CMK (cell line): Measurements from ENCODE around the gene NCAM1.

Experiments used
- DNase-seq: peaks from one replicate; pipeline ENCODE4 v3.0.0-alpha.2; 2010; ENCODE audit warnings: low read depth

NCAM1 gene

DNA sequence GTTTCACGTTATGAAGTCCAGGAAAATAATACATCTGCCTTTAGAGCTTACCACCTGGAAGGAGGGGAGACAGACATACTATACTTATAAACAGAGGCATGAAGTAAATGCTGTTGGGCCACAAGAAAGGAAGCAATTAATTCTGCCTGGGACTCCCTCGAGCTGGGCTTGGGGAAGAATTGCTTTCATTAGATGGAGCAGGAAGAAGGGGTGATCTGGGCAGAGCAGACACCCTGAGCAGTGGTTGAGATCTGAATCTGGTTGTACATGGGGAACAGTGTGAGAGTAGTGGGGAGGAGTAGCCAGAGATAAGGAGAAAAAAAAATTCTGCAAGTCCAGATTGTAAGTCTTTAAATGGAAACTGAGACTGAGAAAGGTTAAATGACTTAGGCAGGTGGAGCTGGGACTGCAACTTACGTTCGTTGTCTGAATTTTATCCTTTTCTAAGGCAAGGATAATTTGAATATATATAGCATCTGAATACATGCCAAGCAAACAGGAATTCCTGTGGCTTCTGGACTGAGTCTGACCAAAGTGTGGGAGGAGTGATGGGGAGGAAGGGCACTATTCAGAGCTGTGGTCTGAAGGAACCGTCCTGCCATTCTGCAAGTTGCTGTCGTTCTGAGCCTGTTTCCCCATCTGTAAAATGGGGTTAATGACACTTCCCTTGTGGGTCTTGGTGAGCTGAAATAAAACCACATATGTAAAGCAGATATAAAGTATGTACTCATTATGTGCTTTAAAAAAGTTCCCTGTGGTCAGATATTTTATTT is 7.9 kb downstream of the NCAM1 start:
- no peak for DNase-seq

DNA sequence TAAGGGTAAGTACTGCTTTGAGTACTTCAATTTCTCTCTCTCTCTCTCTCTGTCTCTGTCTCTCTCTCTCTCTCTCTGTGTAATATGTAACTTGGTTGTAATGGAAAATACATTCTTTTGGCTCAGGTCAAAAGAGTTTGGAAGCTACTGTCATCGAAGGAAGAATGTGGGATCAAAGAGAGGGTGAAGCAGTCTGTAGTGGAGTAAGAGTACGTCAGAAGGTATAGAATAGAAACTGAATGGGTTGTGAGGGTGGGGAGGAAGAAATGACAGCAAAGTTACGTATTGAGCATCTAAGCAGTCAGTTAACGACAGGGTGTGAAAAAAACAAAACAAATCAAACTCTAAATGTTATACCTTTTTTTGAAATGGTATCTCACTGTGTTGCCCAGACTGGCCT is 10.0 kb downstream of the NCAM1 start:
- DNase-seq: no peak

DNA sequence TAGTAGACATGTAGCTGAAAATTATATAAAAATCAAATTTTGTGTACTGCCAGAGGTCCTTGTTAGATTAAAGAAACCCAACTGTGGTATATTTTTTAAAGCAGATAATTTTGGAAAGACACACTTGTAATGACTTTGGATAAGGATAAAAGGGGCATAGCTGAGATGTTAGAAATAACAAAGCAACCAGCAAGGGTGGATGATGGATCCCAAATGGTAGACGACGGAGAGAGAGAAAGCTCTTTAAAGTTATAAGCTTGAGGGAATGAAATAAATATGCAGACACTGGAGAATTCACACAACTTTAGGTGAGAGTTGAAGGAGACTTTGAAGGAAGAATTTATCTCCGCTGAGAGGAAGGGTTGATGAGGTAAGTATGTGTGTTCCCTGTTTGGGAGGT is 10.6 kb downstream of the NCAM1 start:
- no peak for DNase-seq

DNA sequence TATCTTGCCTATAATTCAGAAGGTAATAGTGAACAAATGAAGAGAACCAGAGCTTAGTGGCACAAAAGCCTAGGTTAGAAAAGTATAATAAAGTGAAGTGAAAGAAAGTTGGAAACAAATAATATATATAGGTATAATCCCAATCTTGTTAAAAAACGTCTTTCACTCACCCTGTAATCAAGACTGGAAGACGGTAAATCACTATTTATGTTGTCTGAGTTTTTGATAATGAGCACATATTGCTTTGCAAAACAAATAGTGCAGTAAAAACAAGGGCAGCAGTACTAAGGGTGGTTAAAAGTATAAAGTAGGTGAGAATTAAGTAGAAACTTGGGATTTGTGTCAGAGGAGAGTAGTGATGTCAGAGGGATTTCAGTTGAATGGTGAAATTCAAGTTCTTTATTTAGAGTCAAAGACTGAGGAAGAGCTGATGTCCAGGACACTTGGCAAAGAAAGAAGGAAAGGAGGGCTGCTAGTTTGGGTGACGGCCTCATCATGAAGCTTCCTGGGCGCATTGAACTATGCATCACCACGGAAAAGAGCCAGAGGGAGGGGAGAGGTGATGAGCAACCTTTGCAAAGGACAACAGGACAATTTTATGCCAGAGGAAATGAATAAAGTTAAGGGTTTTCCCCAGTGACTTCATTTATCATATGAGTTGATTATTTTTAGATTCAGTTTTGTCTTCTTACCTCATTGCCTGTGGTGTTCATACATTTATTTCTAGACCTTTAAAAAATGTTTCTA is 11.4 kb downstream of the NCAM1 start:
- no peak for DNase-seq

DNA sequence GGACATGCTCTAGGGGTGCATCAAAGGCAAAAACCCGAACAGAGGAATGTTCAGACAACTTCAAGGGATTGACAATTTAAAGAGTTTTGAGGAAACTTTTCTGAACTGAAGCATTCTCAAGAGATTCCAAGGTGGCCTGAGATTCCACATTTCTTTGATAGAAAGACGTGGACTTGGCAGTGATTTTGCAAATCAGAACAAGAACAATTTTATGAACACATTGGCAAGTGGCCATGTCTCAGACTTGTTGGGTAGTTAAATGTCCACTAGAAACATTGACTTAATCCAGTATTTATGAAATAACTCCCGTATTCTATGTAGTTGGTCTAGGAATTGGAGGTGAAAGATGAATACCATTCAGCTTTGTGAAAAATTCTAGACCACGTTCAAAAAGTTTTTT is 13.8 kb downstream of the NCAM1 start:
- DNase-seq: no peak

DNA sequence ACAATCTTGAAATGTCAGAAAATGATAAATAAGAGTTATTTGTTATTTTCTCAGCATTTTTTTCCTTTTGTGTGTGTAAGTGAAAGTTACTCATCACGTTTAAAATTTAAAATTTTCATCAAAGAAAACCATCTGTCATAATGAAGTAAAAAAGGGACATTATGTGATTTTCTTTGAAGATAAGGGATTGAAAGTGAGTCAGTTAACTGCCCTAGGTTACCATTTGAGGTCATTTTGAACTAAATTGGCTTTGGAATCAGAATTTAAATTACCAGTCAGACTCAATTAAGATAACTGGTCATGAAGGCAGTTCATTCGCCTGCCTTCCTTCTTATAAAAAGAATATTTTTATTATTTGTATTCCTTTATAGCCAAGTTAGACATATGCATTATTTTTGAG is 14.3 kb downstream of the NCAM1 start:
- DNase-seq: no peak

DNA sequence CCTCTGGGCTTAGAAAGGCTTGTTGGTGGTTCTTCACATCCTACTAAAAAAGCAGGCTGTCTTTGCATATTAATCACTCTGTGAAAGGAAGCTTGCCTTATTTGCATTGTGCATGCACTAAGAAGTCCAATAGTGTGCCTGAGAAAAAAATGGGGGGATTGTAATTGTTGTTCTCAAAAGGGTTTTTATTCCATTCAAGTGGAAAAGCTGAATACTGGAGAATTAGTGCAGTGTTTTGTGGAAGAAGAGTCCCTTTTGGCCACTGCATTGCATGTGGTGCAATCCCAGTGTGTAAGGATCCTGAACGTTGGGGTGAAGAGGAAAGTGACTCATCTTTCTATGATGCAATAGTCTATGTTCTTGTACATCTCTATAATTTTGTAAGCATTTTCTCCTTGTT is 16.5 kb downstream of the NCAM1 start:
- DNase-seq: no peak

DNA sequence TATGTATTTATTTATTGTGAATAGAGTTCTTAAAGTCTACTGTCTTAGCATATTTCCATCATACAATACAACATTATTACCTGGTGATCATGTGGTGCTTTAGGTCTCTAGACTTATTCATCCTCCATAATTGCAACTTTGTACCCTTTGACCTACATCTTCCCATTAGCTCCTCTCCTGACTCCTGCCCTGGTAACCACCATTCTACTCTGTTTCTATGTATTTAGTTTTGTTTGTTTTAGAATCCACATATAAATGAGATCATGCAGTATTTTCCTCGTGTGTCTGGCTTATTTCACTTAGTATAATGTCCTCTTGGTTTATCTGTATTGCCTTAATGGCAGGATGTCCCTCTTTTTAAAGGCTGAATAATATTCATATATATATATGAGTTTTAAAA is 22.7 kb downstream of the NCAM1 start:
- DNase-seq: no peak

DNA sequence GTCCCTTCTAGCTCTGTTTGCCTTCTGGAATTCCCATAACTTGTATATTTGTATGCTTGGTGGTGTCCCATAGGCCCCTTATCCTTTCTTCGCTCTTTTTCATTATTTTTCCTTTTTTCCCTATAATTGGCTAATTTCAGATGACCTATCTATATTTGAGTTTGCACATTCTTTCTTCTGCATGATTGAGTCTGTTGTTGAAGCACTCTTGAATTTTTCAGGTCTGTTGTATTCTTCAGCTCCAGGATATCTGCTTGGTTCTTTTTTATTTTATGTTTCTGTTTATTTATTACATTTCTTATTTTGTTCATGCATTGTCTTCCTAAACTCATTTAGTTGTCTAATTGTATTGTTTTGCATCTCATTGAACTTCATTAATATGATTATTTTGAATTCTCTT is 28.0 kb downstream of the NCAM1 start:
- DNase-seq: no peak

DNA sequence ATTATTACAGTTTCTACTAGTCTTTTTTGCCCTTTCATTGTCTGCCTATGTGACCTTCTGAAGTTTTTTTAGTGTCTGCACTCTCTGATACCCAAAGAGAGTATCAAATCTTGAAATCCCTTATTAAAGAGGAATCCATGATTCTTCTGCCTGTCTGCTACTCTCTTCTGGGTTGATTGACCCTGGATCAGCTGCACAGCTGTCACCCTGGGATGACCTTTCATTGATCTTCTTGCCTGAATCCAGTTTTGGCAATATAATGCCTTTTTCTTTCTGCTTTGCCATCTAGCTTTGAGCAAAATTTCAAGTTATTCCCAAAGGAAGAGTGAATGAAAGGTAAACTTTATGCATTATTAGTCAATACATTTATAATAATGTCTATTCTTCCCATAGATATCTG is 32.6 kb downstream of the NCAM1 start:
- no peak for DNase-seq

DNA sequence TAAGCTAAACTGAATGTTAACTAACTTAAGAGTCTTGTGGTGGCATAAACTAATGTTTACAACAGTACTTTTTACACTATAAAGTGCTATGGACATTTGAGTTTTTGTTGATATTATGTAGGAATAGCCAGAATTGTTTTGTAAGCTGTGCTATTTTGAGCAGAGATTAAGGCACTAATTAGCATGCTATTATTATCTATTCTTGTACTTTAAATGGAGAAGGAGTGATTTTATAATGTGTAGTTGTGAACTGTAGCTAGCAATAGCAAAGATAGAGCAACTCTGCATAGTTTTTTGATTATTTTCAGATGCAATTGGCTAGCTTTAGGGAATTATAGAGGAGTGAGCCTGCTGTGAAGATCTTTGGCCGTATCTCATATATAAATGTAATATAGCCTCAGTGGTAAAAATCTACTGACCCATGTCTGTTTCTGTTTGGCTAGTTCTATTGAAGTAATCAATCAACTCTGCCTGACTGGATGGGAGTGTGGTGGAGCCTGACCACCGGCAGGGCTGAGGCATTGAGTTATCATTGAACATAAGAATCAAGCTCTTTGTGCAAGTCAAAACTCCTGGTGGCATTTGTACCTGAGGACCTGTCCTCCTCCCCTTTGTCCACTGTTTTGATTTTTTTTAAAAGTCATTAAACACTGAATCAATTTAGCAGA is 34.3 kb downstream of the NCAM1 start:
- no peak for DNase-seq

DNA sequence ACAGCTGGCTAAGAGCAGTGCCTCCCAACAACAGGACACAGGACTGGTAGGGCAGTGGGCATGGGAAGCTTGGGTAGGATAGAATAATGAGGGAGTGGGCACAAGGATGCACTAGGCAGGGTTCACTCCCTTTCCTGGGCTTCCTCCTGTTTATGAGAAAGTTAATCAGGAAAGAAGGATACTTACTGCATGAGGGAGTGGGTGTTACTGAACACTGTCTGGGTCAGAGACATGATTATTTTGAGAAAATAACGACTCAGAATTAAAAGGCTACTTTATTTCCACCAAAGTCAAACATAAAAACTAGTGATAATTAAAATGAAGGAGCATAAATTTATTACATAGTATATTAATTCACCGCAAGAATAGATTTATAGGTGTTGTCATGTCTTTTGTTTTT is 35.8 kb downstream of the NCAM1 start:
- no peak for DNase-seq

DNA sequence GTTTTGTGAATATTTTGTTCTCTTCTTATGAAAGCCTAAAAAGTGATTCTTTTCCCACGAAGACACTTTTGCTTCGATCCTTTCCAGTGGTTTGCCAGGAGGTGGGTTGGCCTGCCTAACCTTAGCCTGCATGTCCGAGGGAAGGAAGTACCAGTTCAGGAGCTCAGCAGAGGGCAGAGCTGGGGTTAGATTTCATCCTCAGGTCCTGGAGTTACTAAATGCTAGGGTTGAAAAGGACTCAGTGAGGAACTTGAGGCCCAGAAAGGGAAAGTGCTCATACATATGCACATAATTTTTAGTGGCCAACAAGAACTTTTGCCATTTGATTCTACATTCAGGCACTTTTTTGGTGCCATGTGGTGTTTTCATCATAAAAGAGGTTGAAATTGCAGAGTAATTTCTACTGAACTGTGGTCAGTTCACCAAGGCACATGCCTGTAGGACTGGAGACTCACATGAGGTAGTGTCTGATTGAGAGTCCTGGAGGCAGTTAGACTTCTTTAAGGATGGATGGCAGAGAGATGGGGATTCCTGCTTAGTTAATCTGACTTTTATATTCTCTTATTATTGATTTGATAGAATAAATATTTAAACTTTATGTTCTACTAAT is 36.7 kb downstream of the NCAM1 start:
- no peak for DNase-seq

DNA sequence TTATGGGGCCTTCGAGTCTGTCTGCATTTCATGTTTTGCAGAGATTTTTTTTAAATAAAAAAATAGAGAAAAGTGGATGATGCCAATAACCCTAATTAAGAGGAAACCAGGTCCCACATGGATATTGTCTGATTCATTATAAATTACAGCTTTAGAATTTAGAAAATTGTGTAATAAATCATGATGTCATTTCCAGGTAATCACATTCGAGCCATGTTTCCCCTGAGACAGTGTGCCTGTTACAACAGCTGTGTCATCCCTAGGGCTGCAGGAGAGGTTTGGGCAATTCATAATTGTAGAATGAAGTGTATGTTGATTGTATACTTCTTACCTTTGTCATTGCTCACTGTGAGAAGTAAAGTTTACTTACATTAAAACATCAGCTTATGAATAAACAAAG is 38.3 kb downstream of the NCAM1 start:
- no peak for DNase-seq

DNA sequence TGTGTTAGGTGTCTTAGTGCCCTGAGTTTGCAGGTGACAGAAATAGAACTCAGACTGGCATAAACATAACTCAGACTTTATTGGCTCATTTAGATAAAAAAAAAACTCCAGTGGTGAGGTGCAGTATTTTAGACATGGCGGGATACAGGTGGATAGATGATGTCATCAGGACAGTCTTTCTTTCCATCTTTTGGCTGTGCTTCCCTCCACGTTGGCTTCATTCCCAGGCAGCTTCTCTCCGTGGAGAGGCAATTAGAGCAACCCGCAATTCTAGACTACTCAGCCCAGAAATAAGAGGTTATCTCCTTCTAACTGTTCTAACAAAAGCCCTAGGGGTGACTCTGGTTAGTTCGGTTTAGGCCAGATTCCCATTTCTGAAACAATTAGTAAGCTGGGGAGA is 40.5 kb downstream of the NCAM1 start:
- DNase-seq: no peak

DNA sequence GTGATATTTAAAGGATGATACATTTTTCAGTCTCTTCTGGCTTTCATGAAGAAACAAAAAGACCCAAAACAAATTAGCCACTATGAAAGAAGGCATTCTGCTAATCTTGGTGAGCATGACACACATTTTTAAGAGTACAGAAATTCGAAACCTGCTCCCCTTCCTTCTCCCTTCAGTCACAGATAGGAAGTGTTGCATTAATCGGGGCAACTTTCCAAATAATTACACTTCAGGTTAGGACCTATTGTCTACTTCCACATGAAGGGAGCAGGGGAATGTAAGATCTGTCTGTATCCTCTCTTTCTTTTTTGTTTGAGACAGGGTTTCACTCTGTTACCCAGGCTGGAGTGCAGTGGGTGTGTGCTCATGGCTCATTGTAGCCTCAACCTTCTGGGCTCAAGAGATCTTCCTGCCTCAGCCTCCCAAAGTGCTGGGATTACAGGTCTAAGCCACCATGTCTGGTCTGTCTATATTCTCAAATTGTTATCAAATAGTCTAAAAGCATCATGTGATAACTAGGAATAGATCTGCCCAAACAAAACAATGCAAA is 45.8 kb downstream of the NCAM1 start:
- no peak for DNase-seq

DNA sequence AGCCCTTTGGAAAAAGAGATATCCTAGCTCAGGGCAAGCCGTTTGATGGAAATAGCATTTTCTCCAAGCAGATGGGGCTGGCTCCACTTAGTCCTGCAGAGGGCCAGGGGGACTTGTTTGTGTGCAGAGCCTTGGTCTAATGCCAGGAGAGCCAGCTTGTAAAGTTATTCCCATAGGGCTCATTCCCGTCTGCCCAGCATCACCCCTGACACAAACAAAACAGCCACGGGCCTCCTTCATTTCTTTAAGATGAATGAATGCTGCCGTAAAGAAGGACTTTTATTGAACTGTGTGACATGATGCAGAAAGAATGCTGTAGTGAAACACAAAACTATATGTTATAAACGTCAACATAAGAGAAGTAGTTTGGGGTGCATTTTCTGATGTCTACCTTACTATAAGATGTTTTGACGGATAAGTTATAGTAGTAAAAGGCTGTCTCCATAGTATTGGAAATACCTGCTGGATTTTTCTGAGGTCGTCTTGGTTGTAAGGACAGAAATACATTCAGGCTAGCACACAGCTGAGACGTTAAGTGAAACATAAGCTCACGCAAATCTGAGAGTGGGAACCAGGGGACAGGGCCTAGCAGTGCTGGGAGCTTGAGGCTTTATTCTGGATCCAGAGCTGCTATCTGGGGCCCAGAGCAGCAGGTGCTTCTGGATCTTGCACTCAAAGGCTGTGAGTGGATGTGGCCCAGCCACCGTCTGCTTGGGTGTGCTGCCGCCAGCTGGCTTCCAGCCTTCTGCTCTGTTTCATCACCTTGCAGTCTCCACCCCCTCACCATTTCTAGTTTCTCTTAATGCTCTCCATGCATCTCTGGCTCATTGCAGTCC is 53.3 kb downstream of the NCAM1 start:
- DNase-seq: no peak

DNA sequence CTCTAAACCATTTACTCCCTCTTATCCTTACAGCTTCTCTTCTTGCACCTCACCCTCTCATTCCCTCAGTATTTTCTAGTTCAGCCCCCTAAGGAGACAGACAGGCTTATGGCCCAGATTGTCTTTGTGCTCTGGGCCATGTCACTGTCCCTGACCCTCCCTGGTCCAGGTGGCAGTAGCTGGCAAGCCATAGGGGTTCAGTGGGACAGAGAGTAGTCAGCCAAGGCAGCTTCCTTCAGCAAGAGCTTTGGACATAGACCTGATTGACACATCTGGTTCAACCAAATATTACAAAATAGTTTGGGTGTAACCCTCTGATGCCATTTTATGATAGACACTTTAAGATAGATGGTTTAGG is 53.9 kb downstream of the NCAM1 start:
- DNase-seq: no peak

DNA sequence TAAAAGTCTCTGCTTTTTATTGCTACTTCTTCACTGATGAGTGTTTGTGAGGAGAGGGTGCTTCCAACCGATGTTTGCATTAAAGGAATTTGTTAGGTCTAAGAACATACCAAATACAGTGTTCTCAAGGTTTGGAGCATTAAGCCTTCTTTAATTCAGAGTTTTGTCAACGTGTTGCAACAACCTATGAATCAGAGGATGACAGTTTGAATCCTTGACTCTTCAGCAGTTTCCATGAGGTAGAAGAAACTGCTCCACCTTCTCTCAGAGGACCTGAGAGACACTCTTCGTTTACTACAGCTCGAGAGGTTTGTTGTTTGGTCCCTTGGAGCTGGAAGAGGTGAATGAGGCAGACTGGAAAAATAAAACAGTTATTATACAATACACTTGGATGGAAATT is 55.7 kb downstream of the NCAM1 start:
- no peak for DNase-seq

DNA sequence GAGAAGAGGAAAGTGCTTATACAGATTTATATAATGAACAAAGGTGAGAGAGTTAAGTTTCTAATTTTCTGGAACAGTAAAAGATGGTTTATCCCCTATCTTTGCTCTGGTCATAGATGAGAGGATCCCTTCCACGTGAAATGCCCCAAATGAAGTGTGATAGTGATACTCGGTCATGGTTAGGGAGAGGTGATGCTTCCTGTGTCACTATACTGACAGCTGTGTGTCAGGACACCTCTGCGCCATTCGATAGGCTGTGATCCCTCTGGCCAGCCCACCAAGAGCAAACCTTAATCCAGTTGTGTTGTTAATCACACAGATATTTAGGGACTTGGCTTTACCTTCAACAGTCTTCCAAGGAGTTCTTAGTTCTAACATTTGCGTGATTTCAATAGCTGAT is 57.7 kb downstream of the NCAM1 start:
- DNase-seq: no peak

DNA sequence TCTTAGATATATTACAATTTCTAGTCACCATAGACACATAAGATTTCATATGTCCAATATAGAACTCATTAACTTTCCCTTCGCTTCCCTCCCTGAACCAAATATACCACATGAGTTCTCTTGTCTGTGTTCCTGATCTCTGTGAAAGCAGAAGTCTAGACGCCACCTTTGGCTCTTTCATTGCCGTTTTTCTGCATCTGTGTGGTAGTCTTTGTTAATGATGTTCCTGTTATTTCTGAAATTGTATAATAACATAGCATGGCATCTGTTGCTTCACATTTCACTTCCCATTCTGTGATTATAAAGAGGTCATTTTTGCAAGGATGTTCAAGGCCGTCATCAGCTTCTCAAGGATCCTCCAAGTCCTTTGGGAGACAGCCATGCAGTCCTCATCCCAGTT is 58.5 kb downstream of the NCAM1 start:
- no peak for DNase-seq

DNA sequence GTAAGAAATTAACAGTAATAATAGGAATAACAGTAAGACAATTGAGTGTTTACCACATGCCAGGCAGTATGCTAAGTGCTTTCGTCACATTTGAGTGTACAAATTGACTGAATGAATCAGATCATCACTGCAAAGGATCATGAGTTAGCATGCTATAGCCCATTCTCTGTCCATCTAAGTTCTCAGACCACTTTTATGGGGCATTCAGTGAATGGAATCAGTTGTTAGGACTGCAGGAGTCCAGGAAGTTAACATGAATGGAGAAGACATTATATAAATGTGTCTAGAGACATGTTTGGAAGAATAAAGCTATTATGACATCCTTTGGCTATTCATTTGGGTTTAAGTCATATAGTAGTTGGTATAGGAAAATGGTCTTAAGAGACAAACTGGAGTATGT is 59.9 kb downstream of the NCAM1 start:
- DNase-seq: no peak
